BLaER1 treated with 17β-estradiol and CSF1 and Interleukin-3, amounts not matched to agents 10 nM and 100 nM (cell line): ENCODE measurements around the gene CLECL1.

Experiments
- H3K27ac ChIP-seq, 11 experiments: shearing (Covaris generic); formaldehyde crosslinking; 2 replicates each; pipeline ENCODE4 v1.8.1; 2022
- H3K27me3 ChIP-seq, 11 experiments: shearing (Covaris generic); formaldehyde crosslinking; 2 replicates each; pipeline ENCODE4 v1.8.1; 2022
- H3K36me3 ChIP-seq, 11 experiments: shearing (Covaris generic); formaldehyde crosslinking; 2 replicates each; pipeline ENCODE4 v1.8.1; 2022
- H3K4me1 ChIP-seq, 10 experiments: shearing (Covaris generic); formaldehyde crosslinking; 2 replicates each; pipeline ENCODE4 v1.8.1; 2022
- H3K4me2 ChIP-seq, 11 experiments: shearing (Covaris generic); formaldehyde crosslinking; 2 replicates each; pipeline ENCODE4 v1.8.1; 2022
- H3K4me3 ChIP-seq, 10 experiments: shearing (Covaris generic); formaldehyde crosslinking; 2 replicates each; pipeline ENCODE4 v1.8.1; 2022
- H3K9ac ChIP-seq, 11 experiments: shearing (Covaris generic); formaldehyde crosslinking; 2 replicates each; pipeline ENCODE4 v1.8.1; 2022
- H3K9me3 ChIP-seq, 11 experiments: shearing (Covaris generic); formaldehyde crosslinking; replicated peaks in 1 of 11; 2 replicates each; pipeline ENCODE4 v1.8.1; 2022
- H4K20me1 ChIP-seq, 11 experiments: shearing (Covaris generic); formaldehyde crosslinking; 2 replicates each; pipeline ENCODE4 v1.8.1; 2022
- Cebpa-rat ChIP-seq, 11 experiments: shearing (Covaris generic); IDR thresholded peaks; 2 replicates each; pipeline ENCODE4 v1.8.1; 2022

CLECL1 gene

DNA sequence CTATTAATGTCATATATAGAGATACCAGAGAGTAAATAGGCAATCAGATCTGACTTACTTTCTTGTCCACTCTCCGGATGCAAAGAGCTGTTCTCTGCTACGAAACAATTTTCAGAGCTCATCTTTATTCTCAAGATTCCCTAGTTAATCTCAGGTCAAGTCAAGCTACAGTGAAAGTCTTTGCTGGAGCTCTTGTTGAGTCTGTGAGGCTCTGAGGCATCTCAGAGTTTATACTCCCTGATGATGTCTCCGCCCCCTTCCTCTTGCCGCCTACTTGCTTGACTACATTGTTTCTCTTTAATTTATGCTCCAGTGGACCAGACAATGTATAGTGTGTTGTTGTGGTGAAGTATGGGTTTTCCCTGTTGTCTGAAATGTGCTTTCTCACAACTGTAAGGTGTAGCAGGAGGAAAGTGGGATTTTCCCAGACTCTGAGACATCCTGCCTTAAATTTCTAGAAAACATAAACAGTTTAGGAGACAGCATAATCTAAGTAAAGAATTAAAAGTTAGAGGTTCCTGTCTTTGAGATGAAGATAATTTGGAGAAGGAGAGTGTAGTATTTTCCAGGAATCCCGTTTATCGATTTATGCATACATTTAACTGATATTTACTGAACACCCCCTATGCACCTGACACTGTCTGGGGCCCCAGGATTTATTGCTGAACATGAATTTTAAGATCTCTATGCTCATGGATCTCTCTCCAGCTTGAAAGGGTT lies 28.0 kb upstream of the CLECL1 start, which contains the start of gene CD69:
Gene CD69, minus strand, starts transcription at position 203 of the 720 bp plus-strand sequence. Its CDS starts 81 bp downstream, at position 122.
- peak within 1 kb of the TSS; percentile 65 to 90 (median 86) for H3K4me2 ChIP-seq
- peak within 1 kb of the TSS in 8 of 11 experiments; percentile 1 to 59 (median 20); a peak in 9 of 22 replicates for H3K27ac ChIP-seq
- H3K9me3 ChIP-seq, result peaks cover 0 to 12% (median 0%) of the 10 kb centered on the region in 11 experiments; a peak in 4 of 22 replicates
- peak within 1 kb of the TSS in 4 of 11 experiments; percentile 17 to 44 (median 38); a peak in 7 of 22 replicates for H3K9ac ChIP-seq
- H3K4me1 ChIP-seq, result peaks cover 55 to 72% (median 67%) of the 10 kb centered on the region in 10 experiments
- H3K4me3 ChIP-seq, result peak within 1 kb of the TSS; percentile 15 to 52 (median 37); a peak in 19 of 20 replicates
- no peaks in the 10 kb centered on the region for H4K20me1 ChIP-seq
- no peaks in the 10 kb centered on the region for H3K36me3 ChIP-seq
- TF ChIP-seq Cebpa-rat (IDR thresholded peaks at IDR 0.05), result no peak
- H3K27me3 ChIP-seq, result peaks cover 34 to 49% (median 42%) of the 10 kb centered on the region in 11 experiments

DNA sequence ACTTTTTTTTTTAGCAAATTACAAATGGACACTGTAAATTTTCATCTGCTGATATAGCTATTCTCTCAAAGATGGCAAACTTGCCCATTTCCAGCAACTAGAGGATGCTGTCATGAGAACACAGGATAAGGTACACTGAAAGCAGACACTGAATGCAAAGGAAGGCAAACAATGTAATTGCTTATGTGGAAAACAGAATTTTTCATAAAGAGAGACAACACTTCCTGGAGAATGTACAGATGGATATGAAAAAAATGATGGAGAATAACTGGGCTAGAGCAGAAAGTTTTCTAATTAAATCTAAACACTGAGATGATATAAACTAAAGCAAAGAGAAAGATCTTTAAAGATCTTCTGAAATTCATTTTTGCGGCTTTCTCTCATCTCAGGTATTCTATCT lies 27.2 kb upstream of the CLECL1 start:
- Histone ChIP-seq H3K36me3 (peaks cover 0 to under 1% (median 0%) of the 10 kb centered on the region in 11 experiments; a peak in 1 of 22 replicates), H3K27ac (no peak overlapping the region), H3K4me3 (peak overlapping the region in 6 of 10 experiments; percentile 4 to 52 (median 38); a peak in 9 of 20 replicates), H3K9ac (no peak overlapping the region; a peak in 1 of 22 replicates), H3K4me2 (peak overlapping the region; percentile 65 to 90 (median 86); a peak in 21 of 22 replicates), H3K9me3 (peaks cover 0 to 12% (median 0%) of the 10 kb centered on the region in 11 experiments; a peak in 4 of 22 replicates), H3K27me3 (peaks cover 34 to 51% (median 44%) of the 10 kb centered on the region in 11 experiments), H4K20me1 (no peaks in the 10 kb centered on the region), H3K4me1 (peaks cover 50 to 68% (median 63%) of the 10 kb centered on the region in 10 experiments)
- no peak for TF ChIP-seq Cebpa-rat (IDR thresholded peaks at IDR 0.05)

DNA sequence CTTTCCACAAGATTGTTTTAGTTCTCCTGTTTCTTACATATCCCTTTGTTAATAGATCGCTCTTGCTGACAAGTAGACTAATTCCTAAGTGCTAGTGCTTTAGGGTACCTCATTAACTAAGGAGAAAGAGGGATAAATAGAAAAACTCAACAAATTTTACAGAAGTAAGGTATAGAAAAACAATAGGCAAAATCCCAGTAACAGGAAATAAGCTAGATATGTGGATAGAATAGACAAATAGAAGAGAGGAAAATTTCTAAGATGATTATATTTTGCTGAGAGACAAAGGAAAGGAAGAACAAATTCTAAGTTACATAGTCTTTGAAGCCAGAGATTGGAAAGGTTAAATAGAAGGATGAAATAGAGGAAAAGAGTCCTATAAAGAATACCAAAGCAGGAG lies 26.8 kb upstream of the CLECL1 start:
- H3K9ac ChIP-seq, result no peak overlapping the region
- H3K9me3 ChIP-seq, result peaks cover 0 to 12% (median 0%) of the 10 kb centered on the region in 11 experiments; a peak in 4 of 22 replicates
- peak overlapping the region in 5 of 10 experiments; percentile 4 to 52 (median 34); a peak in 6 of 20 replicates for H3K4me3 ChIP-seq
- peak overlapping the region; percentile 65 to 90 (median 85); a peak in 19 of 22 replicates for H3K4me2 ChIP-seq
- TF ChIP-seq Cebpa-rat (IDR thresholded peaks at IDR 0.05), result no peak
- peaks cover 0 to 3% (median 0%) of the 10 kb centered on the region in 11 experiments; a peak in 1 of 22 replicates for H3K36me3 ChIP-seq
- H3K4me1 ChIP-seq, result peaks cover 46 to 64% (median 59%) of the 10 kb centered on the region in 10 experiments
- no peaks in the 10 kb centered on the region for H4K20me1 ChIP-seq
- no peak overlapping the region for H3K27ac ChIP-seq
- H3K27me3 ChIP-seq, result peaks cover 34 to 56% (median 48%) of the 10 kb centered on the region in 11 experiments

DNA sequence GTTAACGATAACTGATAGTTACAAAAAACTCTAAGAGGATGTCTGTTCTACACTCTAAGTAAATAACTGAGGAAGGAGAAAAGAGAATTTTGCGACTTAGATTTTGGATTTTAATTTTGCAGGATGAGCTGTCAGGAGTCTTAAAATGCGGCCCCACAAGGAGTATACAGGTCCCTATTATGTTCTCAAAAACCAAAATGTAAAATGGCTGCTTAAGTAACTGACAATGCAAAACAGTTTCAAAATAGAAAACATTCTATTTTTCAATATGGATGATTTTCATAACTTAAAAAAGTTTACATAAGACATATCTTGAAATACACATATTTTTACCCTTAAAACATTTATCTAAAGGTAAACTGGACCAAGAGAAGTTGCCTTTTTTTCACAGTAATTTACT lies 25.2 kb upstream of the CLECL1 start:
- Histone ChIP-seq H3K27me3 (peaks cover 34 to 60% (median 50%) of the 10 kb centered on the region in 11 experiments), H3K9me3 (peaks cover 0 to 12% (median 0%) of the 10 kb centered on the region in 11 experiments; a peak in 4 of 22 replicates), H3K27ac (no peak overlapping the region), H3K36me3 (peaks cover 0 to 3% (median 0%) of the 10 kb centered on the region in 11 experiments; a peak in 1 of 22 replicates), H3K4me3 (peak overlapping the region in 5 of 10 experiments; percentile 2 to 41 (median 24); a peak in 5 of 20 replicates), H3K9ac (no peak overlapping the region), H3K4me1 (peaks cover 32 to 48% (median 44%) of the 10 kb centered on the region in 10 experiments), H4K20me1 (no peaks in the 10 kb centered on the region), H3K4me2 (peak overlapping the region in 10 of 11 experiments; percentile 14 to 90 (median 82); a peak in 17 of 22 replicates)
- no peak for TF ChIP-seq Cebpa-rat (IDR thresholded peaks at IDR 0.05)

DNA sequence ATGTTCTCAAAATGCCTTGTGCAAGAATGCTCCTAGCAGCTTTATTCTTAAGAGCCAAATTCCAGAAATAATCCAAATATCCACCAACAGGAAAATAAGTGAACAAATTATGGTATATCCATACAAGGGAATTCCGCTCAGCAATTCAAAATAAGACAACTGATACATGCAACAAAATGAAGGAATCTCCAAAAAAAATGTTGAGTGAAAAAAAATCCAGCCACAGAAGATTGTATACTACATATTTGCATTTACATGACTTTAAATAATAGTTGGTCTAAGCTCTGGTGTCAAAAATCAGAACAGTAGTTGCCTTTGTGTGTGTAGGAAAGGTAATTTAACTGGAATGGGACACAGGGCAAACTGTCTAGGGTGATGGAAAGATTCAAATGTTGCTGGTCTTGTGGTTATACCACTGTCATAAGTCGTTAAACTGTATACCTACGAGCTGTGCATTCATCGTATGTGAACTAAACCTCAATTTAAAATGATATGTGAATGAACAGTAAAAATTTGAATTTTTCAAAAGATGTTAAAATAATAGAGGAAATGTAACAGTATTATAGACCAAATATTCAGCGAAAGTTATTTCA lies 24.6 kb upstream of the CLECL1 start:
- Histone ChIP-seq H3K36me3 (peaks cover 0 to 3% (median 0%) of the 10 kb centered on the region in 11 experiments; a peak in 1 of 22 replicates), H3K9me3 (peaks cover 0 to 12% (median 0%) of the 10 kb centered on the region in 11 experiments; a peak in 4 of 22 replicates), H3K9ac (no peak overlapping the region), H4K20me1 (no peaks in the 10 kb centered on the region), H3K27me3 (peaks cover 34 to 60% (median 50%) of the 10 kb centered on the region in 11 experiments), H3K4me1 (peaks cover 26 to 44% (median 39%) of the 10 kb centered on the region in 10 experiments), H3K4me2 (no peak overlapping the region), H3K4me3 (no peak overlapping the region), H3K27ac (no peak overlapping the region)
- no peak for TF ChIP-seq Cebpa-rat (IDR thresholded peaks at IDR 0.05)

DNA sequence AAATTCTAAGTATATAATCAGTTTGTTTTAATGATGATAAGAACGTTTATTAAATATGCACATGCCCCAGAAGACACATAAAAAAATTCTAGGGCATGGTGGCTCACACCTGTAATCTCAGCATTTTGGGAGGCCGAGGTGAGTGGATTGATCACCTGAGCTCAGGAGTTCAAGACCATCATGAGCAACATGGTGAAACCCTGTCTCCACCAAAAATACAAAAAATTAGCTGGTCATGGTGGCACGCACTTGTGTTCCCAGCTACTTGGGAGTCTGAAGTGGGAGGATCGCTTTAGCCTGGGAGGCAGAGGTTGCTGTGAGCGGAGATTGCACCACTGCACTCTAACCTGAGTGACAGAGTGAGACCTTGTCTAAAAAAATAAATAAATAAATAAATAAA lies 23.8 kb upstream of the CLECL1 start:
- no peak overlapping the region for H3K4me3 ChIP-seq
- peaks cover 0 to 3% (median 0%) of the 10 kb centered on the region in 11 experiments; a peak in 1 of 22 replicates for H3K36me3 ChIP-seq
- no peaks in the 10 kb centered on the region for H4K20me1 ChIP-seq
- no peak overlapping the region for H3K4me2 ChIP-seq
- no peak overlapping the region for H3K27ac ChIP-seq
- H3K4me1 ChIP-seq, result peaks cover 18 to 38% (median 32%) of the 10 kb centered on the region in 10 experiments
- peaks cover 34 to 60% (median 49%) of the 10 kb centered on the region in 11 experiments for H3K27me3 ChIP-seq
- H3K9ac ChIP-seq, result no peak overlapping the region
- peaks cover 0 to 12% (median 0%) of the 10 kb centered on the region in 11 experiments; a peak in 4 of 22 replicates for H3K9me3 ChIP-seq
- TF ChIP-seq Cebpa-rat (IDR thresholded peaks at IDR 0.05), result no peak

DNA sequence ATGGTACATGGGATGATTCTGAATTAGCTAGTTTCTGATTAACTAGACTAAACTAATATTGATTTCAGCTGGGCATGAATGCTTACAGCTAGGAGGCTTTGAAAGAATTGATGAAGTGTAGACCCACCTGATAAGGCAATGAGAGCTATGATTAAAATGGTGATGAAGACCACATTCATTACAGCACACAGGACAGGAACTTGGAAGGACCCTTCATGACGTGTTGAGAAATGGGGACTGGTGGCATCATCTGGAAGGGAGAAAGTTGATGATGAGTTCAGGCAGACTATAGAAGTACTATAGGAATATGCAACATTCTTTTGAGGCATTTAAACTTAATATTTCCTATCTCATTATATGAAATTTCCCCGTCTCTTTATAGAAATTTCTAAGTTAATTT lies 23.3 kb upstream of the CLECL1 start:
- Histone ChIP-seq H3K9ac (no peak overlapping the region), H3K36me3 (peaks cover 0 to 3% (median 0%) of the 10 kb centered on the region in 11 experiments; a peak in 1 of 22 replicates), H3K9me3 (peaks cover 0 to 12% (median 0%) of the 10 kb centered on the region in 11 experiments; a peak in 4 of 22 replicates), H3K4me1 (peaks cover 13 to 32% (median 26%) of the 10 kb centered on the region in 10 experiments), H3K4me2 (no peak overlapping the region), H3K4me3 (no peak overlapping the region), H3K27me3 (peaks cover 34 to 60% (median 49%) of the 10 kb centered on the region in 11 experiments), H3K27ac (no peak overlapping the region), H4K20me1 (no peaks in the 10 kb centered on the region)
- TF ChIP-seq Cebpa-rat (IDR thresholded peaks at IDR 0.05), result no peak

DNA sequence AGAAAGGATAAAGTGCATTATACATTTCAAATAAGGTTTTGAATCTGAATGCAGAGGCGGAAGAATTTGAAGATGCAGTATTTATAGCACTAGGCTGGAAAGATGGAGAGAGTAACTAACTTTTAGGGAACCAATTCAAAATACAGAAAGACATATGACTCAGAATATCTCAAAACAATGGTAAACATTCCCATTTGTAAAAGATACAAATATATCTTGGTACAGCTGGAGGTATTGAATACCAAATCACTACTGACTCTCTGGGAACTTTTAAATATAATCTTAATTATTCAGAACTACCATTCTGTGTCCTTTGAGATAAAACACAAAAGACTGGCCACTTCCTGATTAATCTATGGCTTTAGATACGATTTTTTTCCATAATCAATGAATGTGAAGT lies 22.7 kb upstream of the CLECL1 start:
- Histone ChIP-seq H3K36me3 (peaks cover 0 to 3% (median 0%) of the 10 kb centered on the region in 11 experiments; a peak in 1 of 22 replicates), H3K4me2 (no peak overlapping the region), H4K20me1 (no peaks in the 10 kb centered on the region), H3K9me3 (peaks cover 0 to 12% (median 0%) of the 10 kb centered on the region in 11 experiments; a peak in 4 of 22 replicates), H3K27ac (no peak overlapping the region), H3K27me3 (peaks cover 34 to 57% (median 49%) of the 10 kb centered on the region in 11 experiments), H3K9ac (no peak overlapping the region), H3K4me1 (peaks cover 7 to 28% (median 20%) of the 10 kb centered on the region in 10 experiments), H3K4me3 (no peak overlapping the region)
- no peak for TF ChIP-seq Cebpa-rat (IDR thresholded peaks at IDR 0.05)
